H1 (cell line): ENCODE results near the gene DUSP3. TPM values are rescaled to one million over a fixed set of nuclear protein-coding genes. Genes with fewer than 3 reads are reported as not detected.

Experiments used
- CTCF ChIA-PET: fragments of 300-600 bp; sonication (Branson Sonifier 250); formaldehyde crosslinking; loops from one replicate; lab custom pipeline; 2021; ENCODE audit not compliant: partially characterized antibody; lab: Charles Lee
- POLR2A ChIA-PET: fragments of 300-600 bp; sonication (Branson Sonifier 250); formaldehyde crosslinking; loops from one replicate; lab custom pipeline; 2021; ENCODE audit warnings: inconsistent platforms; ENCODE audit not compliant: partially characterized antibody; lab: Charles Lee
- DNase-seq, 2 experiments: peaks; one replicate each; pipeline versions ENCODE4 v3.0.0 to v3.0.0-alpha.2; 2010 to 2022; ENCODE audit warnings: low spot score in 2 of 2, low read depth in 1 of 2, mixed read lengths in 1 of 2
- FAIRE-seq: peaks from 2 replicates; lab custom pipeline; 2011; peaks lifted over from hg19 to GRCh38; lab: Jason Lieb, UNC
- H2AFZ ChIP-seq: 2 replicates; pipeline ENCODE4 v1.8.1; 2012; ENCODE audit warnings: low read length, inconsistent platforms
- H2AK5ac ChIP-seq: 2 replicates; pipeline ENCODE4 v1.6.1; 2013; ENCODE audit warnings: low read depth, low read length
- H2BK120ac ChIP-seq: replicated peaks from 2 replicates; pipeline ENCODE3; 2013; ENCODE audit warnings: low read depth, low read length, inconsistent platforms
- H2BK12ac ChIP-seq: 2 replicates; pipeline ENCODE4 v1.6.1; 2013; ENCODE audit warnings: low read depth, low read length
- H2BK15ac ChIP-seq: 2 replicates; pipeline ENCODE4 v1.6.1; 2013; ENCODE audit warnings: low read length
- H2BK20ac ChIP-seq: 2 replicates; pipeline ENCODE4 v1.6.1; 2013; ENCODE audit warnings: low read length
- H2BK5ac ChIP-seq: 2 replicates; pipeline ENCODE4 v1.6.1; 2013; ENCODE audit warnings: low read depth, low read length
- H3K14ac ChIP-seq: 2 replicates; pipeline ENCODE4 v1.6.1; 2013; ENCODE audit warnings: inconsistent platforms; ENCODE audit not compliant: insufficient read length
- H3K18ac ChIP-seq: 2 replicates; pipeline ENCODE4 v1.6.1; 2013; ENCODE audit warnings: low read length; ENCODE audit errors: extremely low read depth
- H3K23ac ChIP-seq: 2 replicates; pipeline ENCODE4 v1.6.1; 2013; ENCODE audit warnings: inconsistent platforms; ENCODE audit not compliant: insufficient read length
- H3K23me2 ChIP-seq: 2 replicates; pipeline ENCODE4 v1.6.1; 2013; ENCODE audit warnings: low read depth, low read length
- H3K27ac ChIP-seq: 2 replicates; pipeline ENCODE4 v1.6.1; 2011; ENCODE audit warnings: low read depth, low read length, inconsistent platforms
- H3K27me3 ChIP-seq, 4 experiments: replicated peaks in 1 of 4; 1 replicate in 1 of 4; 2 replicates in 3 of 4; pipeline versions ENCODE4 v1.6.1 to v1.8.1; 2011 to 2013; ENCODE audit warnings: low read length in 3 of 4, mild to moderate bottlenecking in 3 of 4, inconsistent platforms in 2 of 4, mixed read lengths in 2 of 4, moderate library complexity in 1 of 4; ENCODE audit not compliant: control insufficient read depth in 3 of 4, insufficient read depth in 3 of 4; ENCODE audit errors: extremely low read depth in 1 of 4
- H3K36me3 ChIP-seq, 4 experiments: 2 replicates each; pipeline versions ENCODE4 v1.6.1 to v1.8.1; 2011 to 2013; ENCODE audit warnings: mild to moderate bottlenecking in 4 of 4, low read length in 3 of 4, moderate library complexity in 2 of 4, control low read depth in 1 of 4, inconsistent platforms in 1 of 4; ENCODE audit not compliant: insufficient read depth in 4 of 4, control insufficient read depth in 2 of 4
- H3K4ac ChIP-seq: replicated peaks from 2 replicates; pipeline ENCODE3; 2013; ENCODE audit warnings: low read length, low read depth, mixed read lengths, inconsistent platforms; ENCODE audit not compliant: insufficient read length
- H3K4me1 ChIP-seq, 4 experiments: replicated peaks in 1 of 4; 1 replicate in 1 of 4; 2 replicates in 3 of 4; pipeline versions ENCODE4 v1.6.1 to v1.8.1; 2011 to 2013; ENCODE audit warnings: low read length in 3 of 4, inconsistent platforms in 2 of 4, mixed read lengths in 1 of 4; ENCODE audit not compliant: insufficient read depth in 4 of 4, control insufficient read depth in 3 of 4
- H3K4me2 ChIP-seq, 2 experiments: 2 replicates each; pipeline versions ENCODE4 v1.6.1 to v1.8.1; 2011 to 2013; ENCODE audit warnings: low read depth in 2 of 2, low read length in 2 of 2, control low read depth in 1 of 2, inconsistent platforms in 1 of 2, mild to moderate bottlenecking in 1 of 2; ENCODE audit not compliant: insufficient read depth in 1 of 2
- H3K4me3 ChIP-seq, 4 experiments: fragments of 200-600, 300-600 bp in 1 of 4; sonication (generic), shearing (Covaris generic), sonication (Bioruptor Twin) in 1 of 4; 2 replicates each; pipeline versions ENCODE4 v1.5.1 to v1.8.1; 2011 to 2016; ENCODE audit warnings: low read length in 4 of 4, low read depth in 3 of 4, control low read depth in 2 of 4, inconsistent platforms in 2 of 4, mild to moderate bottlenecking in 2 of 4, mixed read lengths in 1 of 4, moderate library complexity in 1 of 4; ENCODE audit not compliant: insufficient read depth in 2 of 4; ENCODE audit errors: extremely low read depth in 1 of 4
- H3K56ac ChIP-seq: replicated peaks from 2 replicates; pipeline ENCODE3; 2013; ENCODE audit warnings: low read depth, mild to moderate bottlenecking, mixed read lengths, low read length, inconsistent platforms; ENCODE audit not compliant: insufficient read length
- H3K79me1 ChIP-seq: 2 replicates; pipeline ENCODE4 v1.6.1; 2013; ENCODE audit warnings: low read depth, low read length, control low read depth
- H3K79me2 ChIP-seq, 2 experiments: 2 replicates each; pipeline versions ENCODE4 v1.6.1 to v1.8.1; 2012 to 2013; ENCODE audit warnings: low read length in 2 of 2, mild to moderate bottlenecking in 2 of 2, inconsistent platforms in 1 of 2; ENCODE audit not compliant: insufficient read depth in 2 of 2, control insufficient read depth in 1 of 2
- H3K9ac ChIP-seq, 4 experiments: replicated peaks in 1 of 4; 1 replicate in 1 of 4; 2 replicates in 3 of 4; pipeline versions ENCODE4 v1.6.1 to v1.8.1; 2011 to 2013; ENCODE audit warnings: low read depth in 3 of 4, low read length in 3 of 4, control low read depth in 2 of 4, mild to moderate bottlenecking in 2 of 4, moderate library complexity in 2 of 4, inconsistent platforms in 1 of 4; ENCODE audit errors: extremely low read depth in 1 of 4
- H3K9me3 ChIP-seq, 2 experiments: 2 replicates each; pipeline versions ENCODE4 v1.6.1 to v1.8.1; 2012 to 2013; ENCODE audit warnings: mild to moderate bottlenecking in 2 of 2, moderate library complexity in 2 of 2, control low read depth in 1 of 2, inconsistent platforms in 1 of 2, low read depth in 1 of 2, low read length in 1 of 2, mixed read lengths in 1 of 2; ENCODE audit not compliant: insufficient read depth in 2 of 2
- H4K20me1 ChIP-seq, 2 experiments: replicated peaks in 1 of 2; 2 replicates each; pipeline versions ENCODE3 to v1.8.1; 2011 to 2013; ENCODE audit warnings: inconsistent platforms in 2 of 2, low read length in 2 of 2, mild to moderate bottlenecking in 1 of 2; ENCODE audit not compliant: insufficient read depth in 2 of 2, control insufficient read depth in 1 of 2
- H4K5ac ChIP-seq: 2 replicates; pipeline ENCODE4 v1.6.1; 2013; ENCODE audit warnings: low read length, low read depth, mixed read lengths, inconsistent platforms; ENCODE audit not compliant: insufficient read length
- H4K8ac ChIP-seq: 2 replicates; pipeline ENCODE4 v1.8.0; 2013; ENCODE audit warnings: mild to moderate bottlenecking, moderate library complexity, low read length, inconsistent platforms; ENCODE audit not compliant: insufficient read depth; ENCODE audit errors: extremely low read depth
- H4K91ac ChIP-seq: replicated peaks from 2 replicates; pipeline ENCODE3; 2013; ENCODE audit warnings: low read length, mixed read lengths, inconsistent platforms; ENCODE audit not compliant: insufficient read length
- BACH1 ChIP-seq: IDR thresholded peaks from 2 replicates; pipeline ENCODE4 v1.6.1; 2012; ENCODE audit warnings: low read length, improper control_type of control experiment
- MAFK ChIP-seq: IDR thresholded peaks from 2 replicates; pipeline ENCODE4 v1.6.1; 2012; ENCODE audit warnings: low read depth, mild to moderate bottlenecking, improper control_type of control experiment, low read length
- WGBS, 2 experiments: shearing (Covaris generic) in 1 of 2; methylation state at CpG; one replicate each; pipeline versions ENCODE4 v1.1.6 to v1.1.7; 2013 to 2015; ENCODE audit warnings: low lambda C conversion rate in 2 of 2, mixed read lengths in 2 of 2, inconsistent platforms in 1 of 2, low coverage in 1 of 2, missing lambda C conversion rate in 1 of 2; ENCODE audit not compliant: insufficient replicate concordance in 2 of 2, insufficient coverage in 1 of 2, insufficient read length in 1 of 2; ENCODE audit errors: extremely low coverage in 1 of 2, missing lambda C conversion rate in 1 of 2; 5-methylcytosine and 5-hydroxymethylcytosine counted together
- polyA plus RNA-seq, 7 experiments: library from polyadenylated mRNA; depleted of rRNA in 3 of 7; stranded (reverse) in 5 of 7; unstranded in 2 of 7; fragments of >200 nt in 5 of 7; fragments of 200-250 nt in 2 of 7; gene quantifications; 1 replicate in 5 of 7; 2 replicates in 1 of 7; 4 replicates in 1 of 7; pipeline versions ENCODE4 v1.2.1 to v1.2.3, GENCODE V29; 2011 to 2013; ENCODE audit warnings: missing spikeins in 2 of 7, mixed read lengths in 2 of 7
- total RNA-seq: library from RNA; stranded (reverse); fragmentation: NEBNext Ultra II Directional; extraction: Animal tissue kit (Norgen Biotek cat#: 25700); gene quantifications from 2 replicates; pipeline ENCODE4 v1.2.1, GENCODE V29; 2021
- TF ChIP-seq, protein P1 (sequence below): IDR thresholded peaks from 2 replicates; pipeline ENCODE4 v1.6.1; 2012; ENCODE audit warnings: inconsistent platforms

DUSP3 gene
- total and polyA plus RNA-seq, 2 of the 8 experiments (the other 6 are each of a cell fraction or from before 2014, with no cell fraction given): 15.1 to 21.2 TPM

DNA sequence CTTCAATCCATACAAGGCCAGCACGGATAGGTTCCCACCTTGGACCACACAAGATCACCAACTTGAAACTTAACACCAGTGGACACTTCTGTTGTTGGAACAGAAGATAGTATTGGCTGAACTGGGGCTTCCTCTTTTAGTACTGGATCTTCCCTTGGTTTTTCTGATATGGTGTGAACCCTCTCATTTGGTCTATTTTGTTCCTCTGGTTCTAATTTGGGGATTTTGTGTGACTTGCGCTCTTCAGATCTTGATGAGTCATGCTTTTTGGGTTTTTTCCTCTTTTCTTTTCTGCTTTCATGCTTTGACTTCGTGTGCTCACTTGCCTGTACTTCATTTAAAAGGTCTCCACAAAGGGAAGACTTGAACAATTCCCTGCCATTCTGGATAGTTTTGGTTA, 59.2 kb downstream of the DUSP3 start:
- peaks cover 4 to 9% (median 6%) of the 10 kb centered on the region in 4 experiments; a peak in 6 of 7 replicates for H3K27me3 ChIP-seq
- H3K27ac ChIP-seq: no peak overlapping the region
- no peak overlapping the region for H3K9ac ChIP-seq
- H3K18ac ChIP-seq: no peak overlapping the region
- H2BK15ac ChIP-seq: peak overlapping the region; percentile 72; the same call in 1 of the 2 replicates
- H2BK20ac ChIP-seq: no peak overlapping the region
- no peak overlapping the region for H2AK5ac ChIP-seq
- no peak overlapping the region for H3K56ac ChIP-seq
- no peaks in the 10 kb centered on the region for H4K20me1 ChIP-seq
- H3K9me3 ChIP-seq: no peaks in the 10 kb centered on the region
- H3K4ac ChIP-seq: no peak overlapping the region
- no peak overlapping the region for H4K8ac ChIP-seq
- H4K5ac ChIP-seq: no peak overlapping the region
- ChIA-PET POLR2A (no interaction called here), CTCF (interaction anchor here (0.6 to 1.1 kb wide), 2 partner anchors 41 to 48 kb away, joined by 3 read pairs; no protein-coding TSS in a partner anchor)
- no peak overlapping the region for H2BK12ac ChIP-seq
- H3K4me2 ChIP-seq: peak overlapping the region in 1 of 2 experiments; percentile 60; a peak in 1 of 4 replicates
- H2BK5ac ChIP-seq: no peak overlapping the region
- no peaks in the 10 kb centered on the region for H3K36me3 ChIP-seq
- no peak overlapping the region for H3K14ac ChIP-seq
- H3K79me2 ChIP-seq: no peaks in the 10 kb centered on the region
- H3K4me3 ChIP-seq: no peak overlapping the region
- TF ChIP-seq BACH1 (peak; percentile 67), MAFK (0 out of 2 replicates have a peak, but pooled peaks have one; percentile 25)
- TF ChIP-seq, protein P1, sequence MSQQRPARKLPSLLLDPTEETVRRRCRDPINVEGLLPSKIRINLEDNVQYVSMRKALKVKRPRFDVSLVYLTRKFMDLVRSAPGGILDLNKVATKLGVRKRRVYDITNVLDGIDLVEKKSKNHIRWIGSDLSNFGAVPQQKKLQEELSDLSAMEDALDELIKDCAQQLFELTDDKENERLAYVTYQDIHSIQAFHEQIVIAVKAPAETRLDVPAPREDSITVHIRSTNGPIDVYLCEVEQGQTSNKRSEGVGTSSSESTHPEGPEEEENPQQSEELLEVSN: no peak
- H3K79me1 ChIP-seq: no peaks in the 10 kb centered on the region
- H3K23ac ChIP-seq: no peak overlapping the region
- FAIRE-seq: no peak
- H2BK120ac ChIP-seq: no peak overlapping the region
- H3K23me2 ChIP-seq: peaks cover 5% of the 10 kb centered on the region; the same call in 1 of the 2 replicates
- H3K4me1 ChIP-seq: peaks cover 0 to 3% (median 1%) of the 10 kb centered on the region in 4 experiments; a peak in 3 of 7 replicates
- WGBS, 2 experiments: 84% methylated on average over 3 of the region's 3 CpGs; no CpG with 5 or more reads in 1 of the 2 experiments
- DNase-seq: no peak
- no peak overlapping the region for H2AFZ ChIP-seq
- no peak overlapping the region for H4K91ac ChIP-seq
